Placental pericyte (primary cell): ENCODE results near the gene LONP2. TPM values are rescaled to one million over a fixed set of nuclear protein-coding genes. Genes with fewer than 3 reads are reported as not detected.

Experiments used
- total RNA-seq: library from RNA; depleted of rRNA; stranded (reverse); fragments of >200 nt; gene quantifications from 2 replicates; pipeline ENCODE4 v1.2.3, GENCODE V29; 2012

LONP2 gene
- total RNA-seq: 37.9 and 69.4 TPM in 2 replicates

GRCh38 chr16:48244080-48244862, at the start of gene LONP2:
TSS of gene LONP2 (plus strand) at chr16:48244300. CDS start at chr16:48244389, 89 bp downstream.

GRCh38 chr16:48247311-48247710, 3.2 kb downstream of the LONP2 start, which contains the start of gene ABCC11:
TSS of gene ABCC11 (minus strand) at chr16:48247539. CDS start at chr16:48231921, 15,618 bp downstream.

GRCh38 chr16:48385253-48386150, 141.4 kb downstream of the LONP2 start, which contains the start of gene SIAH1:
TSS of gene SIAH1 (minus strand) at chr16:48385413. CDS start at chr16:48362428, 22,985 bp downstream.

Other genes starting within 250 kb of the LONP2 start
- gene ABCC12, start 88.3 kb upstream of the LONP2 start, total RNA-seq: 0.14 TPM in 1 of 2 replicates, not detected in the other
- under 0.01 TPM in 2 replicates for gene ABCC11, start 3.2 kb downstream of the LONP2 start, total RNA-seq
- 24.9 and 31.3 TPM in 2 replicates for gene SIAH1, start 141.1 kb downstream of the LONP2 start, total RNA-seq